HG03432 (cell line): ENCODE results near the gene CD300LD.

Source experiments
- ATAC-seq: cut with Tn5 transposase; IDR thresholded peaks from one replicate; pipeline ENCODE4 v1.9.1; 2021; ENCODE audit warnings: mild to moderate bottlenecking, moderate library complexity; ENCODE audit not compliant: unreplicated experiment

Gene CD300LD

DNA sequence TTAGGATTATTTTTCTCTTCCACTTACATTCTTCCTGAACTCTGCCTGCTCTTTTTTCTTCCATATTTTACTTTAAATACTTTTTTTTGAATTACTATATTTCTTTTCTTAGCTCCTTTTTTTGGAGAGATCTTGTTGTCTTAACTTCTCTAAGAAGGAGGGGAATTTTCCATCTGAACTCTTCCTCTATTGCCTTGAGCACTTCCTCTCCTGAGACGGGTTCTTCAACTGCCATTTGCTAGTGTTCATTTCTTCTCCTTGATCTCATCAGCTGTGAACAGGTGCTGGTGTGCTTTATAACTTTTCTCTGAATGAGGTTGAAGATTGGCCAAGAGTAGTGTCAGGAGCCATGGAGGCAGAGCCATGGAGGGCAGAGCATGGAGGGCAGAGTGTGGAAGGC is 15.1 kb upstream of the CD300LD start:
- ATAC-seq = no peak

GRCh38 chr17:74606050-74606449 is 14.0 kb upstream of the CD300LD start:
- no peak for ATAC-seq

DNA sequence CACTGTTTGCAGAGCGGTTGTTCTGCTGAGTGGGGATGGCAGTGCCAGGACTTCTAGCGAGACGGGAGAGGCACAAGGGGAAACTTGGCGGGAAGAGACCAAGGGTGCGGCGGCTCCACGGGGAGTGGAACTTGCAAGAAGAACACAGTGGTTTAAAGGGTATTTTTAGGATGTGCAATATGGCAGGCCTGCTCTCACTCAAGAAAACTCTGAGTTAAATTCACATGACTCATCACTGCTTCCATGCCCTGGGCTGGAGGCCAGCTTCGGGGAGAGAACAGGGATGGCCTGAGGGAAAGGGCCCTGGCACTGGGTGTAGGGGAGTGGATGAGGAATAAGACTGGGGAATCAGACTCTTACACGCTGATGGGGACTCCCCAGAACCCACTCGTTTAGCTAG is 13.3 kb upstream of the CD300LD start:
- no peak for ATAC-seq

- ATAC-seq = no peak
These were observed 12.7 kb upstream of the CD300LD start for GRCh38 chr17:74604761-74605160.

DNA sequence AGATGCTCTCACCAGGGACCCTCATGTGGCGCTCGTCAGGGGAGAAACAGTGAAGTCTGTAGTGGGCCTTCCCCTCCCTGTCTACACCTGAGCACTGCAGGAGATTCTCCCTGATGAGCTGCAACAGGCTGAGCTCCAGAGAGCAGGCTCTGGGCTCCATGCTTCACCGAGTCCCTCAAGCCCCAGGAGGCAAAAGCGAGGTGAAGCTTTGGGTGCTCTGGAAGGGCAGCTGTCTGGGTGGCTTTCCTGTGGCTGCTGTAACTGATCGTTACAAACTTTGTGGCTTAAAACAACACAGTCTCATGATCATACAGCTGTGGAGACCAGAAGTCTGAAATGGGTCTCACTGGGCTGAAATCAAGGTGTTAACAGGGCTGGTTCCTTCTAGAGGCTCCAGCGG is 12.1 kb upstream of the CD300LD start:
- ATAC-seq = no peak

- no peak for ATAC-seq
These were observed 11.7 kb upstream of the CD300LD start for GRCh38 chr17:74603746-74604145.

DNA sequence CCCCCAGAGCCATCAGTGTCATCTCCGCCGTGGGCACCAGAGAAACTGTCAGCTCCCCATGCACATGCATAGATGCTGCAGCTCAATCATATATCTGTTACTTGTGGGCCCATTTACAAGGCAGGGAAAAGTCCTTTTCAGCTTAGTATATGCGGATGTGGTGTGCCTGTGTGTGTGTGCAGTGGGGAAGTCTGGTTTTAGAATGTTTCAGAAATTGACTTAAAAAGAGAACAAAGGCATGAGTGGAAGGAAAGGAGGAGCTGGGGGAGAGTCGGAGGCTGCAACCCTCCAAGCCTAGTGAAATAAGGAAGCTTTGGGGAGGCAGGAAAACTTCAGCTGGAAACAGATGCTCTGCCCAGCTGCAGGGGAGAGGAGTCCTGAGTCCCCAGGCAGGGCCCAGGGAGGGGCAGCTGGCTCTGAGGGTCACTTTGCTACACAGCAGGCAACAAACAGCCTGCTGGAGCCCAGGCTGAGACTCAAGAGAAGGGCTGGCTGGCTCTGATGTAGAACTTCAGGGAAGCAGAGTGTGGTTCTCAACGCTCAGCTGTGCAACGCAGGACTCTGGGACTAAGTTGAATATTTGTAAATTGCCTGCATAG is 11.1 kb upstream of the CD300LD start:
- ATAC-seq = no peak

DNA sequence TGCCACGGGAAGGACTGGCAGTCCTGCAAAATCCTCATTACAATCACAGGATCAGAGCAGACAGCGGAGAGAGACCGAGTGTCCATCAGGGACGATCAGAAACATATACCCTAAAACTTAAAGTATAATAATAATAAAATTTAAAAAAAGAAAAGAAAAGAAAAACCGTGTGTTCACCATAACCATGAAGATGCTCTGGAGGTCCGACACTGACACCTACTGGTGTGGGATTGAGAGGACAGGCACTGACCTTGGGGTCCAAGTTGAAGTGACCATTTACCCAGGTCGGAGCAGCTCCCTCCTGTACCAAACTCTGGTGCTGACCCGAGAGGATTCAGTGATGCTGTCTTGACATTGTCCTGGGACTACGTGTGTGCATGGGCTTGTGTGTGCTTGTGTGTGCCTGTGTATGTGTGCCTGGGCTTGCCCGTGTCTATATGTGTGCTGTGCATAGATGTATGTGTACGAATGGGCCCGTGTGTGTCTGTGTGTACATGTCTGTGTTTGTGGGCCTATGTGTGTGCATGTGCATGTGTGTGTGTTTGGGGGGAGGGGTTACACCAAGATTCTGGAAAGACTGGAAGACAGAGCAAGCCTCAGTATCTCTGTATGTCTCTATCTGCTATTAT is 10.0 kb upstream of the CD300LD start:
- ATAC-seq = no peak

DNA sequence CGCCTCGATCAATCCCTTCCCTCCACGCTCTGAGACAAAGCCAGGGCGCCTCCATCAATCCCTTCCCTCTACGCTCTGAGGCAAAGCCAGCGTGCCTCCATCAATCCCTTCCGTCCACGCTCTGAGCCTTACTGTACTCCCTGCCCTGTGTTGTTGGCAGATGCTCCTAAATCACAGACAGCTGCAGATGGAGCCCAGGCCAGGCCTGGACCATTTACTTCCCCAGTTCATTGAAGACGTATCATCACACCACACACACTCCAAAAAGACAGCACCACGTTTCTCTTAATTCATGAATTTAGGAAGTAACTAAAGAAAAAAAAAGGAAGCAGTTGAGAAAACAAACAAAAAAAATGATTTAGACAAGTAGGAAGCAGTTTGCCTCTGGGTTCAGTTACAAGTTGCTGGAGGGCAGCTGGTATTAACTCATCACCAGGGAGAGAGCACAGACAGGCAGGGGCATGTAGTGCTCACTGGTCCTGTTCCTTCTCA is 7.4 kb upstream of the CD300LD start:
- no peak for ATAC-seq

- no peak for ATAC-seq
These were observed 6.9 kb upstream of the CD300LD start for GRCh38 chr17:74599023-74599399.

GRCh38 chr17:74598346-74599022 is 6.4 kb upstream of the CD300LD start:
- no peak for ATAC-seq

GRCh38 chr17:74597069-74597790 is 5.1 kb upstream of the CD300LD start:
- ATAC-seq = no peak

DNA sequence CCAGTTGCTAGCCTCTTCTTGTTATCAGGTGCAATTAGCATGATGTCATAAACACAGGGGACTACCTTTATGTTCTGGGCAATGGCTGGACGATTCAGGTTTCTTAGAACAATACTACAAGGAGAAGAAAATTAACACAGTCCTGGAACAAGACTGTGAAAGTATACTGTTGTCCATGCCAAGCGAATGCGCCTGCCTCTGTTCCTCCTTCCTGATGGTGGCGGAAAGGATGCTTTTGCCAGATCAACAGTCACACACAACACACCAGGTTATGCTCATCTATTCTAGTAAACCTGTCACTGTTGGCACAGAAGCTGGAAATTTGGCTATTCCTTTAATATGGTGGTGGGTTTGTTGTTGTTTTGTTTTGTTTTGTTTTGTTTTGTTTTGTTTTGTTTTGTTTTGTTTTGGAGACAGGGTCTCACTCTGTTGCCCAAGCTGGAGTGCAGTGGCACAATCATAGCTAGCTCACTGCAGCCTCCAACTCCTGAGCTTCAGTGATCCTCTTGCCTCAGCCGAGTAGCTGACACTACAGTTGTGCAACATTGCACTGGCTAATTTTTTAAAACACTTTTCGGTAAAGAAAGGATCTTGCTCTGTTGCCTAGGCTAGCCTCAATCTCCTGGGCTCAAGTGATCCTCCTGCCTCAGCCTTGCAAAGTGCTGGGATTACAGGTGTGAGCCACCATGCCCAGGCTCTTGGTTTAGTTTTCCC is 3.1 kb upstream of the CD300LD start:
- no peak for ATAC-seq

- ATAC-seq = no peak
These were observed 580 bp downstream of the CD300LD start for GRCh38 chr17:74591503-74591902.

DNA sequence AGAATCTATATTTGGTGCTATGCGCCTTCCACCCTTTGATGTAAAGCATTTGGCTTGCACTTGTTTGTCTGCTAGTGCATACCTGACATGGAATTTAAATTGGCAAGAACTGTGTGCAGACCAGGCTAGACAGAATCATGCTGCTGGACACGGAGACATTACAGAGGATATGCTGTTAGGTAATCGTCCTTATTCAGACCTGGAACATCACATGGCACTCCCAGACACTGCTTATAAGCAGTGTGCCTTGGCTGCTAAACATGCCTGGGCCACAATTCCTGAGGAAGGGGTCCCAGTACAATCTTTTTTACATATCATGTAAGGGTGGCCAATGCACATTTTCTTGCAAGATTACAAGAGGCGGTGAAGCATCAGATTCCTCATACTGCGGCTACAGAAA is 6.4 kb downstream of the CD300LD start:
- no peak for ATAC-seq

DNA sequence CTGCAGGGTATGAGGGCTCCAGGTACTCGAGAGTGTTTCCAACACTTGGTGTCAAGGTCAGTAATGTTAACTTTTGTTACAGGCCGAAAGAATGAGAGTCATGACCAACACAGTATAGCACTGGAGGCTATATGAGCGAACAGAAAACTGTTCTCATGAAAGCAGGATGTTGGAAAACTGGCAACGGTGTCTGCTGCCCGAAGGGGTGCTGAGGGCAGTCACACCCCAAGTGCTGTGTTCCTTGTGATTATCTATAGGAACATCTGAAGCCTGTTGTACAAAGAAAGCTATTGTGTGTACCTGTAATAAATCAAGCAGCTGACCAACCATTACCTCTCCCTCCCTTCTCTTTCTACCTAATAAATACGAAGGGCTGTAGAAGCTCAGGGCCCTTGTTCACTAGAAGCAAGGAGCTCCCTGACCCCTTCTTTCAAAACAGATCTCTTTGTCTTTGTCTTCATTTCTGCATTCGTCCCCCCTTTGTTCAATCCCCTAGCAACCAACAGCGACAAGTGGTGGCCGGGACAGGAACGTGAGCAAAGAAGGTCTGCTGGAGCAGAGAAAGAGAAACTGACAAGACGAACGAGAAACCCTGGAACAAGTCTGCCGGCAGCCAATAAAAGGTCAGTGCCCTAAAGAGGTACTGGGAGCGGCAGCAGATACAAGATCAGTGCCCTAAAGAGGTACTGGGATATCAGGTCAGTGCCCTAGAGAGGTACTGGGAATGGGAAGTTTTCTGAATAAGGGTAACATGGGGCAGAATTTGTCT is 7.6 kb downstream of the CD300LD start:
- ATAC-seq = no peak

- no peak for ATAC-seq
These were observed 9.4 kb downstream of the CD300LD start for GRCh38 chr17:74582633-74583032.

GRCh38 chr17:74579900-74580299 is 12.2 kb downstream of the CD300LD start:
- ATAC-seq = no peak

DNA sequence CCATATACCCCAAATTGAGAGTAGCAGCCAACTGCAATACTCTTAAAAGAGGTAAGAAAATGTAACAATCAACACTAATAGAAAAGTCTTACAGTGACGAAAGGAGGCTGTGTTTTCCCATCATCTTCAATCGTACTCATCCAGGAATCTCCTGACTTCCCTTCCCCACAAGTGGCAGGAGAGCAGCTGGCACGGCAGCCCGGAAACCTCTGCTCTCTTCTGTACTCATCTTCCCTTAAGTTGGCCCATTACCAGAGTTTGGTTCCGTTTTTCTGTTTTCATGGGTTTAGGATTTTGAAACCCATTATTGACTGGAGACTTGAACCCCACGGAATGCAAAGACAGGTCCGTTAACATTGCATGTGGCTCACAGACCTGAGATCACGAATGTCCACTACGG is 13.1 kb downstream of the CD300LD start:
- no peak for ATAC-seq

DNA sequence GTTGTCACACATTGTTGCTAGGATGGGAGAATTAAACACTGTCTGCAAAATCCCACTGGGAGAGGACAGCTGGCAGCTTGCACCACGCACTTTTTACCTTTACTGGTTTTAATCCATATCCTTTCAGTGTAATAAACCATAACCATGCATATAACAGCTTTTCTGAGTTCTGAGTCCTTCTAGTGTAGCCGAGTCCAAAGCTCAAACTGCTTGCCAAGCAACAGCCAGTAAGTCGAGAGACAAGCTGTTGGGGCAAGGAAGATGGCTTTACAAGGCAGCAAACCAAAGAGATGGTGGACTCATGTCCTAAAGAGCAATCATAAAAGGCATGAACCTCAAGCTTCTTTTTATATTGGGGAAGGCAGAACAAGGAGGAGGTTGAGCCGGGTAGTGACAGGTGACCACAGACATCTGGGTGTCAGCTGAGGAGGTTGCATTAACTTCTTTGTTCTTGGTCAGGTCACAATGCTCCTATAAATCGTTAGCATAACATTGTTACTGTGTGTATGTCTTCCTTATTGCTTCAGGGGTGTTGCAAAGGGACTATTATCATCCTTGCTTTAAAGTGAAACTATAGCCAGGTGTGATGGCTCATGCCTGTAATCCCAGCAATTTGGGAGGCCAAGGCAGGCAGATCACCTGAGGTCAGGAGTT is 17.5 kb downstream of the CD300LD start:
- no peak for ATAC-seq
